Panc1 (cell line): Measurements from ENCODE around the gene SHISAL1.

Source experiments
- POLR2AphosphoS5 ChIP-seq: IDR thresholded peaks from 2 replicates; pipeline ENCODE4 v1.6.1; 2012; ENCODE audit warnings: mild to moderate bottlenecking, low read depth, low read length, moderate library complexity
- SIN3A ChIP-seq: IDR thresholded peaks from 2 replicates; pipeline ENCODE4 v1.6.1; 2012; ENCODE audit warnings: low read depth, mild to moderate bottlenecking, low read length, moderate library complexity, borderline replicate concordance; ENCODE audit not compliant: insufficient read depth
- TCF7L2 ChIP-seq: IDR thresholded peaks from 2 replicates; pipeline ENCODE4 v1.6.1; 2011; ENCODE audit warnings: mild to moderate bottlenecking, low read depth, low read length, inconsistent platforms
- TF ChIP-seq, protein P1 (sequence below): fragments of 450-650 bp; IDR thresholded peaks from 2 replicates; pipeline ENCODE4 v1.5.1; 2017; ENCODE audit warnings: mild to moderate bottlenecking

DNA sequence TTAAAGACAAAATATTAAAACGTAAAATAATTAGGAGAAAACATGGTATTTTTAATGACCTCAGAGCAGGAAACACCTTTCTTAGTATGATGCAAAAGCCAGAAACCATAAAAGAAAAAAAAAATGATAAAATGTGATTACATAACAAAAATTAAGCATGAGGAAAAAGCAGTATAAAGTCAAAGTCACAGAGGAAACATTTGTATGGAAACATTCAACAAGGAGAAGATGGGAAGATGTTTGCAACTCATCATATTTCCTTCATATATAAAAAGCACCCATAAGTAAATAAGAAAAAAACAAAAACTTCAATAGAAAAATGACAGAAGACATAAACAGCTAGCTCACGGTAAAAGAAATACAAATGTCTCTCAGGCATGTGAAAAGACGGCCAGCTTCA lies 17.3 kb downstream of the SHISAL1 start:
- TF ChIP-seq, protein P1, sequence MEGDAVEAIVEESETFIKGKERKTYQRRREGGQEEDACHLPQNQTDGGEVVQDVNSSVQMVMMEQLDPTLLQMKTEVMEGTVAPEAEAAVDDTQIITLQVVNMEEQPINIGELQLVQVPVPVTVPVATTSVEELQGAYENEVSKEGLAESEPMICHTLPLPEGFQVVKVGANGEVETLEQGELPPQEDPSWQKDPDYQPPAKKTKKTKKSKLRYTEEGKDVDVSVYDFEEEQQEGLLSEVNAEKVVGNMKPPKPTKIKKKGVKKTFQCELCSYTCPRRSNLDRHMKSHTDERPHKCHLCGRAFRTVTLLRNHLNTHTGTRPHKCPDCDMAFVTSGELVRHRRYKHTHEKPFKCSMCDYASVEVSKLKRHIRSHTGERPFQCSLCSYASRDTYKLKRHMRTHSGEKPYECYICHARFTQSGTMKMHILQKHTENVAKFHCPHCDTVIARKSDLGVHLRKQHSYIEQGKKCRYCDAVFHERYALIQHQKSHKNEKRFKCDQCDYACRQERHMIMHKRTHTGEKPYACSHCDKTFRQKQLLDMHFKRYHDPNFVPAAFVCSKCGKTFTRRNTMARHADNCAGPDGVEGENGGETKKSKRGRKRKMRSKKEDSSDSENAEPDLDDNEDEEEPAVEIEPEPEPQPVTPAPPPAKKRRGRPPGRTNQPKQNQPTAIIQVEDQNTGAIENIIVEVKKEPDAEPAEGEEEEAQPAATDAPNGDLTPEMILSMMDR: no peak
- TF ChIP-seq POLR2AphosphoS5 (no peak), SIN3A (no peak), TCF7L2 (no peak)
